OCI-LY3 (cell line): ENCODE results near the gene TSNAX.

Experiments
- H2AFZ ChIP-seq: fragments of 200-600, 300-600 bp; shearing (Covaris generic); 2 replicates; pipeline ENCODE4 v1.6.0; 2014; ENCODE audit warnings: antibody characterized with exemption, low read depth, low read length
- H3K27ac ChIP-seq: fragments of 200-600, 300-600 bp; sonication (generic); 2 replicates; pipeline ENCODE4 v1.5.1; 2014; ENCODE audit warnings: mild to moderate bottlenecking, low read length, moderate library complexity, mixed read lengths
- H3K27me3 ChIP-seq: fragments of 200-600, 300-600 bp; sonication (generic); 2 replicates; pipeline ENCODE4 v1.6.1; 2014; ENCODE audit warnings: low read depth, low read length, mixed read lengths
- H3K36me3 ChIP-seq: fragments of 200-600, 300-600 bp; sonication (generic); replicated peaks from 2 replicates; pipeline ENCODE3; 2014; ENCODE audit warnings: low read depth, low read length, mixed read lengths
- H3K4me1 ChIP-seq: fragments of 300-600, 200-600 bp; sonication (generic); 2 replicates; pipeline ENCODE4 v1.6.1; 2014; ENCODE audit warnings: low read length, mixed read lengths
- H3K4me2 ChIP-seq: fragments of 200-600, 300-600 bp; sonication (generic); 2 replicates; pipeline ENCODE4 v1.6.1; 2014; ENCODE audit warnings: low read length, mixed read lengths
- H3K4me3 ChIP-seq: fragments of 300-600, 200-600 bp; sonication (generic); 2 replicates; pipeline ENCODE4 v1.5.1; 2014; ENCODE audit warnings: antibody characterized with exemption, mild to moderate bottlenecking, low read length, moderate library complexity
- H3K79me2 ChIP-seq: fragments of 300-600, 200-600 bp; shearing (Covaris generic); 2 replicates; pipeline ENCODE4 v1.6.1; 2014; ENCODE audit warnings: mild to moderate bottlenecking, low read length, mixed read lengths
- H3K9ac ChIP-seq: fragments of 300-600, 200-600 bp; shearing (Covaris generic); 2 replicates; pipeline ENCODE4 v1.6.0; 2014; ENCODE audit warnings: mild to moderate bottlenecking, low read length, moderate library complexity
- H3K9me3 ChIP-seq: fragments of 200-600, 300-600 bp; shearing (Covaris generic); 2 replicates; pipeline ENCODE4 v1.6.1; 2014; ENCODE audit warnings: low read length, mixed read lengths; ENCODE audit not compliant: insufficient read depth
- H4K20me1 ChIP-seq: fragments of 200-600, 300-600 bp; sonication (generic); 2 replicates; pipeline ENCODE4 v1.6.1; 2016; ENCODE audit warnings: low read length, mixed read lengths; ENCODE audit not compliant: insufficient read depth
- CTCF ChIP-seq: fragments of 200-600, 300-600 bp; sonication (generic); IDR thresholded peaks from 2 replicates; pipeline ENCODE4 v1.5.1; 2014; ENCODE audit warnings: antibody characterized with exemption, low read length, low read depth
- EZH2phosphoT487 ChIP-seq: fragments of 200-600 bp; shearing (Covaris generic); IDR thresholded peaks from 2 replicates; pipeline ENCODE4 v1.6.1; 2018; ENCODE audit warnings: antibody characterized with exemption, mixed run types, low read depth

TSNAX gene

GRCh38 chr1:231549733-231550447, 21.4 kb downstream of the TSNAX start:
- Histone ChIP-seq H3K4me1 (no peaks in the 10 kb centered on the region), H4K20me1 (no peaks in the 10 kb centered on the region; the same call in 1 of the 2 replicates), H3K9ac (no peak overlapping the region), H3K4me2 (no peak overlapping the region), H2AFZ (no peak overlapping the region), H3K36me3 (peaks cover 10% of the 10 kb centered on the region), H3K9me3 (no peaks in the 10 kb centered on the region), H3K27me3 (no peaks in the 10 kb centered on the region), H3K79me2 (no peaks in the 10 kb centered on the region; the same call in 1 of the 2 replicates), H3K27ac (no peak overlapping the region), H3K4me3 (no peak overlapping the region)
- TF ChIP-seq CTCF (no peak), EZH2phosphoT487 (no peak)

- H3K27ac ChIP-seq = no peak overlapping the region
- no peaks in the 10 kb centered on the region; the same call in 1 of the 2 replicates for H4K20me1 ChIP-seq
- H3K4me1 ChIP-seq = no peaks in the 10 kb centered on the region
- no peak overlapping the region for H3K9ac ChIP-seq
- H3K4me2 ChIP-seq = no peak overlapping the region
- no peaks in the 10 kb centered on the region for H3K9me3 ChIP-seq
- TF ChIP-seq CTCF (peak; percentile 60), EZH2phosphoT487 (no peak)
- no peak overlapping the region for H3K4me3 ChIP-seq
- H2AFZ ChIP-seq = no peak overlapping the region
- H3K79me2 ChIP-seq = no peaks in the 10 kb centered on the region; the same call in 1 of the 2 replicates
- peaks cover 10% of the 10 kb centered on the region for H3K36me3 ChIP-seq
- H3K27me3 ChIP-seq = no peaks in the 10 kb centered on the region
These were observed 21.9 kb downstream of the TSNAX start for GRCh38 chr1:231550448-231550781.

GRCh38 chr1:231553320-231553719, 24.9 kb downstream of the TSNAX start:
- Histone ChIP-seq H3K79me2 (no peaks in the 10 kb centered on the region; the same call in 1 of the 2 replicates), H3K4me1 (peaks cover 5% of the 10 kb centered on the region), H3K9ac (no peak overlapping the region), H3K4me2 (no peak overlapping the region), H3K36me3 (peaks cover 10% of the 10 kb centered on the region), H3K9me3 (no peaks in the 10 kb centered on the region), H2AFZ (no peak overlapping the region), H4K20me1 (peaks cover 11% of the 10 kb centered on the region), H3K27ac (no peak overlapping the region), H3K4me3 (no peak overlapping the region), H3K27me3 (no peaks in the 10 kb centered on the region)
- TF ChIP-seq CTCF (no peak), EZH2phosphoT487 (no peak)

- Histone ChIP-seq H3K9ac (no peak overlapping the region), H2AFZ (no peak overlapping the region), H3K9me3 (no peaks in the 10 kb centered on the region), H3K79me2 (no peaks in the 10 kb centered on the region; the same call in 1 of the 2 replicates), H3K27ac (no peak overlapping the region), H3K27me3 (no peaks in the 10 kb centered on the region), H3K4me2 (no peak overlapping the region), H4K20me1 (peaks cover 11% of the 10 kb centered on the region), H3K4me1 (peaks cover 11% of the 10 kb centered on the region), H3K4me3 (no peak overlapping the region), H3K36me3 (peaks cover 10% of the 10 kb centered on the region)
- no peak for TF ChIP-seq EZH2phosphoT487
- no peak for TF ChIP-seq CTCF
These were observed 26.5 kb downstream of the TSNAX start for GRCh38 chr1:231554969-231555368.
